Activated naive CD4-positive, alpha-beta T cell treated with anti-CD3 and anti-CD28 coated beads, Interleukin-2, amount 50 U/mL, for 72 hours (primary cell): ENCODE results near the gene ZNF300. TPM values are rescaled to one million over a fixed set of nuclear protein-coding genes. Genes with fewer than 3 reads are reported as not detected.
"Not testable (repeated sequence)": the region's sequence is repeated elsewhere in the genome, so short reads cannot be mapped to it uniquely, and the experiment has no call there.

ENCODE experiments used
- ATAC-seq, 2 donors: fragments of 150-1000 bp; cut with Tn5 transposase; 2 replicates each; pipeline ENCODE4 v1.10.0; 2021; ENCODE audit warnings: mild to moderate bottlenecking in 2 of 2, moderate library complexity in 2 of 2
- DNase-seq, 2 donors: peaks; one replicate each; pipeline ENCODE4 v3.0.0; 2021 to 2022; ENCODE audit warnings: low spot score in 2 of 2
- H3K27ac Mint-ChIP-seq, 2 donors: one replicate each; pipeline ENCODE4 v1.8.0; 2022; ENCODE audit warnings: mild to moderate bottlenecking in 2 of 2, mixed read lengths in 2 of 2
- H3K36me3 Mint-ChIP-seq, 2 donors: one replicate each; pipeline ENCODE4 v1.8.0; 2022; ENCODE audit warnings: mixed read lengths in 2 of 2
- H3K9me3 Mint-ChIP-seq, 2 donors: one replicate each; pipeline ENCODE4 v1.8.0; 2022; ENCODE audit warnings: mixed read lengths in 2 of 2
- total RNA-seq, 2 donors: library from RNA; stranded (reverse); gene quantifications; one replicate each; pipeline ENCODE4 v1.2.3, GENCODE V29; 2022

The ZNF300 gene
- total RNA-seq, 2 donors from 2014 or later: 1.6 to 2.2 TPM

GRCh38 chr5:150853561-150853960, 51.2 kb downstream of the ZNF300 start:
- Mint-ChIP-seq H3K9me3 (peaks cover 0 to 6% of the 10 kb centered on the region in 2 donors), H3K27ac (no peak overlapping the region), H3K36me3 (peaks cover 0 to 8% of the 10 kb centered on the region in 2 donors)
- no peak for ATAC-seq
- DNase-seq: no peak

GRCh38 chr5:150851039-150851438, 53.7 kb downstream of the ZNF300 start:
- H3K36me3 Mint-ChIP-seq: peaks cover 0 to 17% of the 10 kb centered on the region in 2 donors
- H3K27ac Mint-ChIP-seq: no peak overlapping the region
- ATAC-seq (no peak), DNase-seq (no peak)
- H3K9me3 Mint-ChIP-seq: peaks cover 0 to 6% of the 10 kb centered on the region in 2 donors

- peaks cover 0 to 19% of the 10 kb centered on the region in 2 donors for H3K36me3 Mint-ChIP-seq
- H3K27ac Mint-ChIP-seq: no peak overlapping the region
- H3K9me3 Mint-ChIP-seq: peaks cover 0 to 5% of the 10 kb centered on the region in 2 donors
- DNase-seq: no peak
- ATAC-seq: no peak
Measured at GRCh38 chr5:150848271-150848670, 56.5 kb downstream of the ZNF300 start.

- DNase-seq (no peak), ATAC-seq (no peak)
- H3K36me3 Mint-ChIP-seq: peaks cover 0 to 19% of the 10 kb centered on the region in 2 donors
- H3K27ac Mint-ChIP-seq: peak overlapping the region in 1 of 2 donors; percentile 79
- H3K9me3 Mint-ChIP-seq: peaks cover 0 to 5% of the 10 kb centered on the region in 2 donors
Measured at GRCh38 chr5:150847334-150847695, 57.5 kb downstream of the ZNF300 start.

- ATAC-seq (peak; percentile 94 to 95), DNase-seq (peak; percentile 58 to 64)
- H3K27ac Mint-ChIP-seq: peak overlapping the region; percentile 79 to 93
- H3K36me3 Mint-ChIP-seq: peaks cover 0 to 19% of the 10 kb centered on the region in 2 donors
- peaks cover 0 to 5% of the 10 kb centered on the region in 2 donors for H3K9me3 Mint-ChIP-seq
Measured at GRCh38 chr5:150846654-150847333, 58.0 kb downstream of the ZNF300 start.

GRCh38 chr5:150846308-150846653, 58.5 kb downstream of the ZNF300 start, which contains the start of gene IRGM:
IRGM (plus strand) TSS chr5:150846521; CDS start chr5:150848124, 1,603 bp downstream.
- H3K9me3 Mint-ChIP-seq, DNase-seq, ATAC-seq: not testable (repeated sequence)
- Mint-ChIP-seq H3K36me3 (peaks cover 0 to 19% of the 10 kb centered on the region in 2 donors), H3K27ac (peak within 1 kb of the TSS; percentile 79 to 93)

- H3K36me3 Mint-ChIP-seq: peaks cover 0 to 19% of the 10 kb centered on the region in 2 donors
- not testable (repeated sequence) for H3K9me3 Mint-ChIP-seq, H3K27ac Mint-ChIP-seq, ATAC-seq, DNase-seq
Measured at GRCh38 chr5:150845185-150845859, 59.5 kb downstream of the ZNF300 start.

Other genes starting within 250 kb of the ZNF300 start
- under 1 TPM; 0.09 to 0.49 TPM for gene MYOZ3, start 243.7 kb downstream of the ZNF300 start, total RNA-seq
- 100 to 1,000 TPM in 1 of 2 donors, 10 to 100 TPM in 1; 62.0 to 104 TPM for gene RBM22, start 203.9 kb downstream of the ZNF300 start, total RNA-seq
- gene DCTN4, start 146.0 kb downstream of the ZNF300 start, total RNA-seq: 10 to 100 TPM; 44.0 to 56.4 TPM
- gene SMIM3, start 126.2 kb downstream of the ZNF300 start, total RNA-seq: 10 to 100 TPM; 27.1 to 33.0 TPM
- 1 to 10 TPM; 4.5 to 4.7 TPM for gene IRGM, start 58.5 kb downstream of the ZNF300 start, total RNA-seq
- under 1 TPM in 1 of 2 donors, not detected in 1; 0.23 TPM for gene GPX3, start 115.6 kb upstream of the ZNF300 start, total RNA-seq
- gene TNIP1, start 176.1 kb upstream of the ZNF300 start, total RNA-seq: 100 to 1,000 TPM; 221 to 276 TPM